NCI-H146 (cell line): ENCODE data around the gene PTPRH.
"Not testable (repeated sequence)": the region's sequence is repeated elsewhere in the genome, so short reads cannot be mapped to it uniquely, and the experiment has no call there.

Source experiments
- DNase-seq: peaks from one replicate; lab custom pipeline; 2025; lab: John Stamatoyannopoulos, UW

PTPRH gene

DNA sequence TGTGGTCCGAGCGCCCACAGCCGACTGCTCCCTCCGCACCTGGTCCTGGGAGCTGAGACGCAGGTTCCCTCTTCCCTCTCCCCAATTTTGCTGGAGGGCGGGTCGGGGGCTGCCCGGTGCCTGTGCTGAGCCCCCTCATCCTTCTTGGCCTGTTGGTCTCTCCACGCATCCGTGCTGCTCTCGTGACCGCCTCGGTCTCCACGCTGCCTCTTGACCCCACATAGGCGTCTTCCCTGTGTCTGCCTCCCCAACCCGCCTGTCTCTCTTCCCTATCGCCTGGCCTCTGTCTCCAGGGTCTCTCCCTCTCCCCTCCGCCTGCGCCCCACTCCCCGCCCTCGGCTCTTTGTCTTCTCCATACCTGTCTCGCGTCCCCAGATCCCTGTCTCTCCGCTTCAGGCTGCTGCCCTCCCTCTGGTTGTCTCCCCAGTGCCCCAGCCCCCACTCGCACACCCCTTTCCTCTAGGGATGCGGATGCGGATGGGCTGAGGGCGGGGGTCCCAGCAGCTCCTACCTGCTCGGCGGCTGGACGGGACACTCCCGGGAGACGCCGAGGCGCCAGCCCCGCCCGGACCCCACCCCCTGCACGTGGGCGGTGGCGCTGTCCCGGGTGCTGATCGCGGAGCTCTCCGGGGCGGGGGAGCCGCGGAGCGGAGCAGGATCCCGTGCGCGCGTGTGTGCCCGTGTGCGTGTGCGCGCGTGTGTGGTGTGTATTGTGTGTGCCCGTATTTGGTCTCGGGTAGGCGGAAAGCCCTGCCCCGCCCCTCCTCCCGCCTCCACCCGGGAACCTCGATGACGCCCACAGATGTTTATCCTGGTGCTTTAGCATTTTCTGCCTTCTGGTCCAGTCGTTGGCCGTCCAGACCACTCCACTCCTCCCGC is 29.5 kb downstream of the PTPRH start, which contains the start of gene SYT5:
TSS of gene SYT5 (minus strand) at position 684 of the 879 bp plus-strand sequence. CDS start 1,248 bp downstream, outside the sequence.
- peak; percentile 53 for DNase-seq

- peak; percentile 94 for DNase-seq
These were observed 30.3 kb downstream of the PTPRH start for GRCh38 chr19:55178781-55179599.

DNA sequence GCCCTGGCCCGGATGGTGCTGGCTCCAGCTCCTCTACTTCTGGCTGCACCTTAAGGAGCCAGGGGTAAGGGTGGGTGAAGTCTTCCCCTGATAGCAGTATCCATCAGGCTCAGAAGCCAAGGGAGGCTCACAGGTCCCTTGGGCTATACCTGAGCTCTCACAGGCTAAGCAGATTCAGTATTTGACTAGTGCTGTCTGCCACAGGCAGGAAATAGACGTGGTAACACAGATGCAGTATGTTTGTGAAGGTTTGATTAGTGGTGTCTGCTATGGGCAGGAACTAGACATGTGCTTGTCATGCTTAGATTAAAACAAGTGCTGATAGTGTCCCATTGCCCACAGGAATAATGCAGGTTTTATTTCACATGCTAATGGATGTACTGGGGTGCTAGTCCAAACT is 33.2 kb downstream of the PTPRH start:
- peak; percentile 41 for DNase-seq

DNA sequence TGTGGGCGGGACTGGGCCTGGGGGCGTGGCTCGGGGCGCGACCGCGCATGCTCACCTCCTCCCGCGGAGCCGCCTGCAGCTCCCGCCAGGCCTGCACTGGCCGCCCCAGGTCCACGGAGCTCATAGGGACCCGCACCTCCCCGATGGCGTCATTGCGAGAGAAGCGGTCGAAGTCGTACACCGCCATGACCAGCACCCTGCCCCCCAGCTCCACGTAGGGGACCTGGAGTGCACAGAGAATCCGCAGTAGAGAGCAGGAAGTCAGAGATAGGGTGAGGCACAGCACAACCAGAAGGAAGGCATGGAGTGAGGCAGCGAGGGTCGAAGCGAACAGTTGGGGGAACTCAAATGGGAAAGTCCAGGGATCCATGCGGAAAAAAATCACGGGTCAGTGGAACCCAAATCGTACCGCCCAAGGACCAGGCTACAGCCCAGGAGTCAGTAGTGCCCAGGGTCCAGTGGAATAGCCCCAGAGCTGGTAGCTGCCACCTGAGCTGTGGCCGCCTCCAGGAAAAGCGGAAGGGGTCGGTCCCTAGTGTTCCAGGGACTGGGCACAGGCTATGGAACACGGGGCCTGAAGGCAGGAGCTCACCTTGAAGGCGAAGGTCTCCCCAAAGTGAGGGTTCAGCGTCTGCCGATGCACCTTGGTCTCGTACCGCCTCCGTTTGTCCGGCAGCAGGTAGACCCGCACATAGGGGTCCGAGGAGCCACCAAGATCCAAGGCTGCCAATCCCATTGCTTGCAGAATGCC is 34.0 kb downstream of the PTPRH start:
- peak; percentile 70 for DNase-seq

- DNase-seq, result no peak
These were observed 34.7 kb downstream of the PTPRH start for GRCh38 chr19:55174425-55175116.

GRCh38 chr19:55173714-55174409 is 35.4 kb downstream of the PTPRH start:
- peak; percentile 82 for DNase-seq

GRCh38 chr19:55173186-55173713 is 36.1 kb downstream of the PTPRH start:
- DNase-seq, result no peak

DNA sequence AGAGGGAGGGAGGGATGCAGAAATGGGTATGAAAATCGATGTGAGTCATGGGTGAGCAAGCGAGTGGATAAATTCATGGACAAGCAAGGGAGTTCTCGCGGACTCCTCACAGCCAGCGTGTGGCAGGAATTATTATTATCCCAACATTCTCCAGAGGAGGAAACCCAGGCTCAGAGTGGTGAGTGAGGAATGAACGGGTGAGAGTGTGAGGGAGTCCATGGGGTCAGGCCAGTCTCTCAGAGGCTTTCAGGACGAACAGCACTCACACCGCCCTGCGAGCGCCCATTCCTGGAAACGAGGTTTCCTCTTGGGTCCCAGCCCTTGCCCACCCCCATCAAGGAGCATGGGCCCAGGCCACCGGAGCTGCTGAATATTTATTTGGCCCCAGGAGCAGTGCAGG is 36.6 kb downstream of the PTPRH start:
- no peak for DNase-seq

GRCh38 chr19:55172318-55172717 is 37.0 kb downstream of the PTPRH start:
- DNase-seq, result not testable (repeated sequence)

- no peak for DNase-seq
These were observed 37.9 kb downstream of the PTPRH start for GRCh38 chr19:55171440-55171839.

- DNase-seq, result no peak
These were observed 40.2 kb downstream of the PTPRH start for GRCh38 chr19:55169136-55169535.

DNA sequence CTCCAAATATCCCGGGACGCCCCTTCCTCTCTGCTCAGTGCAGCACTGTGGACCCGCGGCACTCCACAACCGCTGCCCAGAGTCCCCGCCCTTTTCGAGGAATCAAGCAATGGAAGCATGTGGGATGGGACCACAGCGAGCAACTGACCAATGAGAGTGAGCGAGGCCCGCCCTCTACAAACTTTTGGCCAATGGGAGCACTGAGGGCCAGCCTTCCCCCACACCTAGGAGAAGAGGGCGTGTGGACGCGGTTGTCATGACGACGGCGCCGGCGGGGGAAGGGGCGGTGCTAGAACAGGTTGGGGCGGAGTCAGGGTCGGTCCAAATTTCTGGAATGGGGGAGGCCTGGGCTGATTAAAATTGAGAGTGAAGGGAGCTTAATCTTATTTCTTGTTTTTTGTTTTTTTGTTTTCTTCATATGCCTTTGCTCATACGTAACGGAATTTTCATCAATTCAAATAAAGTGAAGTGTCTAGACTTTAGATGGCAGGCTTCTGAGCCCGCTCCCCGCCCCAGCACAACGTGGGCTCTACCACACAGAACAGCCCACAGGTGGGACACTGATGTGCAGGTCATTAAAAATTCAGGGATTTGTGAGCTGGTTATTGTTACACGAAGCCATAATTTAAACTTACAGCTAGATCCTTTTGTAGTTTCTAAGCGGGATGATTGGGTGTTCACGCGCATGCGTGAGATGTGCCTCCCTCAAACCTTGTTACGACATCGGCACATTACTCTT is 42.6 kb downstream of the PTPRH start, which contains the start of gene DNAAF3:
TSS of gene DNAAF3 (minus strand) at position 84 of the 739 bp plus-strand sequence. CDS start 200 bp downstream, outside the sequence.
- peak; percentile 99 for DNase-seq

GRCh38 chr19:55165952-55166529 is 43.3 kb downstream of the PTPRH start:
- peak; percentile 83 for DNase-seq

DNA sequence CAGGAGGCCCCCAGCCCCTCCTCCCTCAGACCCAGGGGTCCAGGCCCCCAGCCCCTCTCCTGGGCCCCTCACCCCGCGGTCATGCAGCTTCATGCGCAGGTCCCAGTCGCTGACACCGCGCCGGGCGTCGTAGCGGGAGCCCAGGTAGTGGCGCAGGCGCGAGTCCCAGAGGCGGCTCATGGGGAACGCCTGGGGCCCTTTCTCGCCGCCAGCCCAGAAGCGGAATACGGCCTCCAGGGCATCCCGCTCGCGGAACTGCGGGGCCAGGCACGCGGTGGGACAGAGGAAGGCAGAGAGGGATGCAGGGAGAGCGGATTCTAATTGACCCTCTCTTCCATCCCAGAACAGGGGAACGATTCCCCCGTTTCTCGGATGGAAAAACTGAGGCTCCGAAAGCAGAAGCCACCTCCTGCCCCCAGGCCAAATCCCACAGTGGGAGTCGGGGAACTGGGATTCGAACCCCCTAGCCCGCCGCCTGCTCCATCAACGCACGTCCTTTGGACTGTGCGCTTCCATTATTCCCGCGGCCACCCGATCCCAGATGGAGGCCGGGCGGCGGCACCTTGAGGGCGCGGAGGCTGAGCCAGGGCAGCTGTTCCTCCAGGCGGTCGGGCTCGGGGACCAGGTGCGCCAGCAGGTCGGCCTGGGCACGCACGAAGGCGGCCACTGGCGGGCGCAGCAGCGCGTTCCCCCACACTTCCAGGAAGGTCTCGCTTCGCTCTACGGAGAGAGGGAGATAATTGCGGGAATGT is 47.6 kb downstream of the PTPRH start:
- DNase-seq, result peak; percentile 48

- no peak for DNase-seq
These were observed 48.3 kb downstream of the PTPRH start for GRCh38 chr19:55160986-55161365.

- peak; percentile 95 for DNase-seq
These were observed 48.9 kb downstream of the PTPRH start for GRCh38 chr19:55160128-55160985.
